Retinal pigment epithelial cell (primary cell): ENCODE data around the gene RAC2.

Experiments used
- DNase-seq: peaks from one replicate; pipeline ENCODE4 v3.0.0-alpha.2; 2010; ENCODE audit warnings: low read depth
- H3K4me3 ChIP-seq: 2 replicates; pipeline ENCODE4 v1.5.1; 2011; ENCODE audit warnings: mild to moderate bottlenecking, low read length, control low read depth, moderate library complexity
- CTCF ChIP-seq: conservative IDR thresholded peaks from 2 replicates; pipeline ENCODE4 v1.5.1; 2011; ENCODE audit warnings: low read depth, low read length, control low read depth, inconsistent platforms

RAC2 gene

GRCh38 chr22:37245740-37246139, 1.7 kb upstream of the RAC2 start:
- no peak overlapping the region for H3K4me3 ChIP-seq

GRCh38 chr22:37244922-37245722, 1.1 kb upstream of the RAC2 start:
- TF ChIP-seq CTCF: no peak
- H3K4me3 ChIP-seq: no peak overlapping the region
- no peak for DNase-seq

More at GRCh38 chr22:37245740-37246139, 1.7 kb upstream of the RAC2 start:
- TF ChIP-seq CTCF: no peak
- no peak for DNase-seq

- DNase-seq: no peak
- H3K4me3 ChIP-seq: peak overlapping the region; percentile 36
- no peak for TF ChIP-seq CTCF
Observed at GRCh38 chr22:37243402-37244113, 511 bp downstream of the RAC2 start.

GRCh38 chr22:37242395-37242918, 1.6 kb downstream of the RAC2 start:
- no peak overlapping the region for H3K4me3 ChIP-seq
- TF ChIP-seq CTCF: no peak

GRCh38 chr22:37241351-37242142, 2.5 kb downstream of the RAC2 start:
- TF ChIP-seq CTCF: no peak
- H3K4me3 ChIP-seq: no peak overlapping the region
- DNase-seq: no peak

More at GRCh38 chr22:37242395-37242918, 1.6 kb downstream of the RAC2 start:
- no peak for DNase-seq

GRCh38 chr22:37240941-37241320, 3.1 kb downstream of the RAC2 start:
- TF ChIP-seq CTCF: no peak
- H3K4me3 ChIP-seq: no peak overlapping the region
- DNase-seq: no peak
